Pancreas (tissue), 10 donors: ENCODE results near the gene HOXA3. TPM values are rescaled to one million over a fixed set of nuclear protein-coding genes. Genes with fewer than 3 reads are reported as not detected.

Source experiments
- ATAC-seq, 4 donors: fragments of 200-7000 bp; cut with Tn5 transposase; one replicate each; pipeline versions ENCODE4 v1.8.0 to v1.9.1; 2020; ENCODE audit warnings: mild to moderate bottlenecking in 4 of 4, moderate library complexity in 4 of 4
- DNase-seq, 6 donors: peaks; one replicate each; pipeline ENCODE4 v3.0.0-alpha.2; 2020
- FAIRE-seq: peaks from 2 replicates; lab custom pipeline; 2012; peaks lifted over from hg19 to GRCh38; lab: Jason Lieb, UNC
- H3K27ac ChIP-seq, 4 donors: fragments of 200-600 bp; sonication (generic); 1 replicate in 3 of 4; 2 replicates in 1 of 4; pipeline versions ENCODE4 v1.5.0 to v1.8.0; 2020
- H3K27me3 ChIP-seq, 4 donors: fragments of 200-600 bp; one replicate each; pipeline ENCODE4 v1.8.0; 2021
- H3K36me3 ChIP-seq, 3 donors: fragments of 200-600 bp; sonication (generic) in 1 of 3; one replicate each; pipeline versions ENCODE4 v1.5.0 to v1.8.0; 2020 to 2021
- H3K4me1 ChIP-seq, 3 donors: fragments of 200-600 bp; one replicate each; pipeline ENCODE4 v1.8.0; 2021
- H3K4me3 ChIP-seq, 4 donors: fragments of 200-600 bp; sonication (generic) in 2 of 4; one replicate each; pipeline versions ENCODE4 v1.5.0 to v1.8.0; 2020 to 2021
- H3K9me3 ChIP-seq, 4 donors: fragments of 200-600 bp; one replicate each; pipeline ENCODE4 v1.8.0; 2021
- WGBS, 2 donors: extraction: QIAGEN DNeasy Blood & Tissue Kit; methylation state at CpG; one replicate each; pipeline ENCODE4 v1.1.7; 2013; 5-methylcytosine and 5-hydroxymethylcytosine counted together
- intact Hi-C, 3 donors: fragments of 100-400 bp; cut with DNase I; formaldehyde crosslinking; loops; one replicate each; pipeline versions ENCODE4 v1.11.1 to v1.14.2; 2022
- polyA plus RNA-seq, 2 donors: library from polyadenylated mRNA; stranded (reverse); fragments of 200-250 nt; gene quantifications; one replicate each; pipeline ENCODE4 v1.2.3, GENCODE V29; 2013
- total RNA-seq, 6 donors: library from RNA; stranded (reverse); fragmentation: NEBNext Ultra II Directional in 4 of 6; extraction: Animal tissue kit (Norgen Biotek cat#: 25700) in 4 of 6; gene quantifications; one replicate each; pipeline versions ENCODE4 v1.2.1 to v1.2.4, GENCODE V29; 2021 to 2023
- TF ChIP-seq, protein P1 (sequence below), 4 donors: fragments of 200-600 bp; sonication (generic) in 3 of 4; IDR thresholded peaks; one replicate each; pipeline versions ENCODE4 v1.5.0 to v1.8.0; 2021; ENCODE audit warnings: antibody characterized with exemption in 4 of 4
- donor health status: healthy with polysubstance abuse.
- donor health status: DM: no; HTN: no; CAD: no; lungs with moderate emphysema.
- donor health status: DM: no; HTN: no; CAD: no.
- donor health status: control.
- donor health status: control.
- donor health status: Bipolar disorder and iron deficiency.
- donor health status: DM: yes; HTN: yes; CAD: no.
- donor health status: DM: no; HTN: no; CAD: no.
- donor health status: DM: no; HTN: no; CAD: no.
- donor health status: DM: yes; HTN: yes; CAD: no.

Gene HOXA3
- total and polyA plus RNA-seq, 8 donors: 0.13 to 1.9 (median 0.43) TPM; not detected in 1

- DNase-seq (peak in 3 of 6 donors; percentile 1 to 50 (median 11)), ATAC-seq (no peak), FAIRE-seq (no peak)
- Histone ChIP-seq H3K4me1 (peaks cover 0 to 10% (median 0%) of the 10 kb centered on the region in 3 donors), H3K27me3 (peaks cover 19 to 77% (median 37%) of the 10 kb centered on the region in 4 donors), H3K27ac (no peak overlapping the region), H3K36me3 (no peaks in the 10 kb centered on the region), H3K4me3 (no peak overlapping the region), H3K9me3 (no peaks in the 10 kb centered on the region)
- intact Hi-C loops: loop anchor here in 1 of 3 donors (10.0 kb wide), 1 partner anchor 1300 kb away; no protein-coding TSS in a partner anchor
- 17 to 20% methylated on average over 10 of the region's 10 CpGs for WGBS, 2 donors
- TF ChIP-seq, protein P1, sequence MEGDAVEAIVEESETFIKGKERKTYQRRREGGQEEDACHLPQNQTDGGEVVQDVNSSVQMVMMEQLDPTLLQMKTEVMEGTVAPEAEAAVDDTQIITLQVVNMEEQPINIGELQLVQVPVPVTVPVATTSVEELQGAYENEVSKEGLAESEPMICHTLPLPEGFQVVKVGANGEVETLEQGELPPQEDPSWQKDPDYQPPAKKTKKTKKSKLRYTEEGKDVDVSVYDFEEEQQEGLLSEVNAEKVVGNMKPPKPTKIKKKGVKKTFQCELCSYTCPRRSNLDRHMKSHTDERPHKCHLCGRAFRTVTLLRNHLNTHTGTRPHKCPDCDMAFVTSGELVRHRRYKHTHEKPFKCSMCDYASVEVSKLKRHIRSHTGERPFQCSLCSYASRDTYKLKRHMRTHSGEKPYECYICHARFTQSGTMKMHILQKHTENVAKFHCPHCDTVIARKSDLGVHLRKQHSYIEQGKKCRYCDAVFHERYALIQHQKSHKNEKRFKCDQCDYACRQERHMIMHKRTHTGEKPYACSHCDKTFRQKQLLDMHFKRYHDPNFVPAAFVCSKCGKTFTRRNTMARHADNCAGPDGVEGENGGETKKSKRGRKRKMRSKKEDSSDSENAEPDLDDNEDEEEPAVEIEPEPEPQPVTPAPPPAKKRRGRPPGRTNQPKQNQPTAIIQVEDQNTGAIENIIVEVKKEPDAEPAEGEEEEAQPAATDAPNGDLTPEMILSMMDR (IDR thresholded peaks at IDR 0.05): no peak
Measured at GRCh38 chr7:27154369-27154768, 2.0 kb upstream of the HOXA3 start.

DNA sequence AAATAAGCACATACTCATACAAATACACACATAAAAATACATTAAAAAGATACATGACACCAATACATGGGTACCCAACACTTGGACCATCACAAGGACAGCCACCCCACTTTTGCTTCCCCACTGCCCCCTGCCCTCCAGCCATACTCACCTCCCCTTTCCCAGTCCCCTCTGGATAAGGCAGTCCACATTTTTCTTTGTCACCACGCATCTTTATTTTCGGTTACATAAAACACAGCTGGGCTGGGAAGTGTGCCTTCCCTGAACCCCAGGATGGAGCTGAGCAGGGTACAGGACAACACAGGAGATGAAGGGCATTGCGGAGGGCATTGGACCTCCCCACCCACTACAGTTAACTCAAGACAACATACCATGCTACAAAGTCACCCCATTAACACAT lies 1.1 kb upstream of the HOXA3 start:
- FAIRE-seq: no peak
- intact Hi-C loops: loop anchor here in 1 of 3 donors (10.0 kb wide), 1 partner anchor 1299 kb away; no protein-coding TSS in a partner anchor
- TF ChIP-seq, protein P1 (IDR thresholded peaks at IDR 0.05): no peak
- Histone ChIP-seq H3K9me3 (no peaks in the 10 kb centered on the region), H3K36me3 (no peaks in the 10 kb centered on the region), H3K27ac (no peak overlapping the region), H3K4me3 (no peak overlapping the region), H3K4me1 (peaks cover 0 to 10% (median 0%) of the 10 kb centered on the region in 3 donors), H3K27me3 (peaks cover 16 to 74% (median 37%) of the 10 kb centered on the region in 4 donors)
- no peak for ATAC-seq
- WGBS, 2 donors: 24 to 34% methylated on average over 3 of the region's 3 CpGs
- DNase-seq: peak in 2 of 6 donors; percentile 0 to 2

DNA sequence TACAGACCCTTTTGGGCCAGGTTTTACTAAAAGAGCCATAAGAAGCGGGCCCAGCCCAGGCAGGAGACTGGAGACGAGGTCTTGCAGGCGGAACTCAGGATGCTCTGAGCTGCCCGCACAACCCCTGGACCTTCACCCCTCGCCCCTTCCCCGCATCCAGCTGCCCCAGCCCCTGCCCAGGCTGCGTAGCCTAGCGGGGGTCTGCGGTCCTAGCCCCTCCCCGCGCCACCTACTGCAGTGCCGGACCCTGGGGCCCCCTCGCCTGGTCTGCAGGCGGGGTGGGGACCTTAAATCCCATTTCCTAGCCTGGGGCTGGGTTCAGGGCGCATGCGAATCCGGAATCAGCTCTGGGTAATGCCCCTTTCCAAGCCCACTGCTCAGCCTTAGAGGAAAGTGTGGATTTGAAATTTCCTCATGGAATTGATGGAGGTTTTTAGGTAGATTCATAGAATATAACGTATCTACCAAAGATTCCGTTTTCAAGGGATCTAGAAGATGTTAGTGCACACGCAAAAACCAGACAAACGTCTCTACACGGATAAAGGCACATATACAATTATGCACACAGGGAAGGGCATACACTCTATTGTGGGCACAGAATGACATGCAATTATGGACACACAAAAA lies 546 bp upstream of the HOXA3 start:
- H3K27me3 ChIP-seq: peaks cover 19 to 76% (median 36%) of the 10 kb centered on the region in 4 donors
- H3K4me3 ChIP-seq: no peak overlapping the region
- no peaks in the 10 kb centered on the region for H3K36me3 ChIP-seq
- intact Hi-C loops: loop anchor here in 1 of 3 donors (10.0 kb wide), 1 partner anchor 1298 kb away; no protein-coding TSS in a partner anchor
- TF ChIP-seq, protein P1 (IDR thresholded peaks at IDR 0.05): no peak
- FAIRE-seq (no peak), ATAC-seq (no peak), DNase-seq (peak in 4 of 6 donors; percentile 0 to 60 (median 26))
- no peak overlapping the region for H3K27ac ChIP-seq
- 16 to 20% methylated on average over 16 to 22 of the region's 22 CpGs for WGBS, 2 donors
- H3K4me1 ChIP-seq: peaks cover 0 to 12% (median 0%) of the 10 kb centered on the region in 3 donors
- H3K9me3 ChIP-seq: no peaks in the 10 kb centered on the region

- intact Hi-C loops: loop anchor here in 1 of 3 donors (10.0 kb wide), 1 partner anchor 1297 kb away; no protein-coding TSS in a partner anchor
- no peak for ATAC-seq
- no peaks in the 10 kb centered on the region for H3K36me3 ChIP-seq
- TF ChIP-seq, protein P1 (IDR thresholded peaks at IDR 0.05): no peak
- H3K27ac ChIP-seq: no peak overlapping the region
- H3K4me3 ChIP-seq: peak overlapping the region in 2 of 4 donors; percentile 12 to 42
- no peaks in the 10 kb centered on the region for H3K9me3 ChIP-seq
- H3K27me3 ChIP-seq: peaks cover 25 to 80% (median 38%) of the 10 kb centered on the region in 4 donors
- no peak for FAIRE-seq
- DNase-seq: peak in 3 of 6 donors; percentile 5 to 34 (median 10)
- H3K4me1 ChIP-seq: peaks cover 0 to 12% (median 0%) of the 10 kb centered on the region in 3 donors
- WGBS, 2 donors: 6 to 8% methylated on average over 27 of the region's 27 CpGs
Measured at GRCh38 chr7:27151341-27151930, 947 bp downstream of the HOXA3 start.
